Activated naive CD4-positive, alpha-beta T cell treated with Interleukin-2 at 50 U/mL for 16 hours (primary cell): ENCODE data around the gene TYK2.
"Not testable (repeated sequence)": the region's sequence is repeated elsewhere in the genome, so short reads cannot be mapped to it uniquely, and the experiment has no call there.

Experiments
- DNase-seq: peaks from one replicate; pipeline ENCODE4 v3.0.0-alpha.2; 2020

The TYK2 gene

DNA sequence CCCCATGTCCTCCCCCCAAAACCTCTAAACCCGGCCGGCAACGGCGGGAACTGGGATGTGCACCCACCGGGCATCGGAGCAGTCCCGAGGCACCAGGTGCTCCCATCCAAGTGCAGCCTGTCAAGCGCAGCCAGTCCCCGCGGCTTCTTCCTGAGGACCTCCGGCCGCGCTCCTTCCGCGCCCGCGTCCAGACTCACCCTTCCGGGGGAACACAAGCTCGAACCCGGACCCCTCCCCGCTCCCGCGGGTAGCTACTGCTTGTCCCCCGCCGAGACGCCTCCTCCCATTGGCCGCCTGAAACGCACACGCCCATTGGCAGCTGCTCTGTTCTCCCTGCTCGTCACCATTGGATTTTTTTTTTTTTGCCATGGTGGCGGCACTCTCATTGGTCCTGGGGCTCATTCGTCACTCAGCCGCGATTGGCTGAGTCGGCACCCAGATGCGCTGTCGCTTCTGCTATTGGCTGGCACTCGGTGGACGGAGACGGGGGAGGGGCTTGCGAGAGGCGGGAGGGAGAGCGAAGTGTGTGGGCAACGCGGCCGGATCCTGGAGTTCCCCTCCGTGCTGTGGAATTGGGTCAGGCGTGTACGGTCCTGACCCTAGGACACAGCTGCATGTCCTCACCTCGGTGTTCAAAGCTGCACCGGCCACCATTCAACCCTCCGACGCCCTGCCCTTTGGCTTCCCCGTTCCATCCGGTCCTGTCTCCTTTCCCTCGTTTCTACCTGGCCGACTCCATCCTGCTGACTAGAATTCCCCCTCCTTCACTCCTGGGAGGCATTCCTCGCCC lies at the start of gene TYK2:
TYK2 (minus strand) TSS at position 260 of the 790 bp plus-strand sequence. CDS start 2,166 bp downstream, outside the sequence.
- peak; percentile 96 for DNase-seq

DNA sequence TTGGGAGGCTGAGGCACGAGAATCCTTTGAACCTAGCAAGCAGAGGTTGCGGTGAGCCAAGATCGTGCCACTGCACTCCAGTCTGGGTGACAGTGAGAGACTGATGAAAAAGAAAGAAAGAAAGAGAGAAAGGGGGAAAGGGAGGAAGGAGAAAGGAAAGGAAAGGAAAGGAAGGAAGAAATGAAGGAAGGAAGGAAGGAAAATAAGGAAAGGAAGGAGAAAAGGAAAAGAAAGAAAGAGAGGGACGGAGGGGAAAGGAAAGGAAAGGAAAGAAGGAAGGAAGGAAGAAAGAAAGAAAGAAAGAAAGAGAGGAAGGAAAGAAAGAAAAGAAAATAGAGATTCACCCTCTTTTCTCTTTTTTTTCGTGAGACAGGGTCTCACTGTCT lies 48.6 kb upstream of the TYK2 start:
- no peak for DNase-seq

DNA sequence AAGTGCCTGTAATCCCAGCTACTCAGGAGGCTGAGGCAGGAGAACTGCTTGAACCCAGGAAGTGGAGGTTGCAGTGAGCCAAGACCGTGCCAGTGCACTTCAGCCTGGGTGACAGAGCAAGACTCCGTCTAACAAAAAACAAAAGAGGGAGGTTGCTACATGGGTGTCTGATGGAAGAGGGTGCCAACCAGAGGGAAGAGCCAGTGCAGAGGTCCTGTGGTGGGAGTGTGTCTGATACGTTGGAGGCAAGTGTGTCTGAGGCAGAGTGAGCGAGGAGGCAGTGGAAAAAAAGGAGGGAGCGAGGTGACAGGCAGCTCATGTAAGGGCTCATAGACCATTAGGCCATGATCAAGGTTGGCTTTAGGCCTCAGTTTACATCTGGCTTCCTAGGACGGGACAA lies 46.8 kb upstream of the TYK2 start:
- no peak for DNase-seq

DNA sequence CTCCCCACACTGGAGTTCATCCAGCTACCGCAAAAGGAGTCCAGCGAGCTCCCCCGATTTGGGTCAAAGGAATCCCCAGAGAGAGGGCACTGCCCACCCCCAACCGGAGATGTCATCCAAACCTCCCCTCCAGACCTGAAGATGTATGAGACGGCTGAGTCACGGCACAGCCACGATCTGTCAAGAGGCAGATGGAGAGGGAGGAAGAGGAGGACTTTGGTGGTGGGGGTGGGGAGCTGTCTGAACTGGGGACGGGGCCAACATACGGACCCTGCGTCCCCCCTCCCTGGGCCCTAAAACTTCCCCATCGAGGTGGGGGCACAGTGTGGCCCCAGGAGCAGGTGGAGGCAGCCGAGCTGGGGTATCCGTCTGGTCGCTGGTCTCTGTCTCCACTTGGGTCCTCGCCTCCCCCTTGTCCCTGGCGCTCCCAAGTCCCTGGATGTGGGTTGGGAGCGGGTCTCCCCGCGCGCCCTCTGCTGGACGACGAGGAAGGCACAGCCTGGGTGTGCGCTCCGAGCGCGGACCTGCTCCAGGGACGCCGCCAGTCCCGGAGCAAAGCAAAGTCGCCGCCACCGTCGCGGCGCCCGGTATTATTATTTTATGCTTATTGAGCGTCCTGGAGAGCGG lies 43.8 kb upstream of the TYK2 start:
- peak; percentile 67 for DNase-seq

DNA sequence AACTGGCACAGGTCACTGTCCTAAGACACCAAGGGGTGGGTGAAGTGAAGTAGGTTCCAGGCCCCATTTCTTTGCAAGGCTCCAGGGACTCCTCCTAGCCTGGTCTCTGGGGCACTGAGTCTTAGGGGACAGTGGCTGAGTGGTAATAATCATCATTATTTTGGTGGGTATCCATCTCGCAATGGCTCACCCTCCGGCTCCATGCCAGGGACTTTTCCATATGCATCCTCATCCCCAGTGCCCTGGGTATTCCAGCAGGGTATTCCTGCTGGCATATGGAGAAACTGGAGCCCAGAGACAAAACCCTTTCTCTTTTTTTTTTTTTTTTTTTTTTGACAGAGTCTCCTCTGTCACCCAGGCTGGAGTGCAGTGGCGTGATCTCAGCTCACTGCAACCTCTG lies 42.5 kb upstream of the TYK2 start:
- DNase-seq, result no peak

DNA sequence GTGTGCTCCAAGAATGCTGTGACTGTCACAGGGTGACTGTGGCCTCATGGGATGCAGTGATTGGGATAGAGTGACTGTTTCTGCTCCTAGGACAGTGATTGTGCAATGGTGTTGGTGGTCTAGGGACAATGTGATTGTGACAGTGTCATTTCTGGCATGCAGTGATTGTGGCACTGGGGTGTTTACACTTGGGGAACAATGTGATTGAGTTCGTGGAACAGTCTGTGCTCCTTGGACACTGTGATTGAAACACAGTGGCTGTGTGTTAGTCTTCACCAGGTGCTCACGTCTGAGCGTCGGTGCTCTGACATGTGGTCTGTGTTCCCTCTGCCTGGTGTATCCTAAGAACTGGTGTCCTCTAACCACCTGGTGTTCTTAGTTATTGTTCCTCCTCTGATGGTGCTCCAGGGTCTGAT lies 41.7 kb upstream of the TYK2 start:
- DNase-seq, result no peak

DNA sequence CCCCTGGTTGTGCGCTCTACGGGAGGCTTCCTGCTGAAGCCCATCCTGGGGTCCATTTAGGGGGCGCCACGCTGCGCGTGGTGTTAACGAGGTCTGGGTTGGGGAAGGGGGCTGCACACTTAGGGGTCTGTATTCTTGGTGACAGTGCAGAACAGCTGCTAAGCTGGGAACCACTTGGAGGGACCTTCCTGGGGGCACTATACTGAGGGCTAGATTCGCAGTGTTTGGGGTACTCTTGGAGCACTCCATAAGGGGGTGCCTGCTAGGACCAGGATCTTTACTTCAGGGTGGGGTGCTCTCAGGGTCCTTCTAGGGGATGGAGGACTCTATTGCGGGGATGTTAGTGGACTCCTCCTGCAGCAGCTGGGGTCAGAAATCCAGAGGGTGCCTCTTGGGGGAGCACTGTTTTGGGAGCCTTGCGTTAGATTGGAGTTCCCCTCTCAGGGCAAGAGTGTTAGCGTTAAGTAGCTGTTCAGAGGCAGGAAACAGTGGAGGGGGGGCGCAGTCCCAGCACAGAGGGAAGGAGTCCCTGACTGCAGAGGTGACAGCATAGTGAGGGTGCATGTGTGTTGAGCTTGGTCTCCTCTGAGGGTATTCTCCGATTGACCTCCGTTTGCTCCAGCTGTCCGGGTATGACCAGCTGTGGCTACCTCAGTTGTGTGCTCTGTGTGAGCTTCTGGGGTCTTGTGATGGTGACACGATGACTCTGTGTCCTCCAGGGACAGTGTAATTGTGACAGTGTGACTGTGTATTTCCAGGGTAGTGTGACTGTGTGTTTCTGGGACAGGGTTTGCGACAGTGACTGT lies 41.1 kb upstream of the TYK2 start:
- no peak for DNase-seq

DNA sequence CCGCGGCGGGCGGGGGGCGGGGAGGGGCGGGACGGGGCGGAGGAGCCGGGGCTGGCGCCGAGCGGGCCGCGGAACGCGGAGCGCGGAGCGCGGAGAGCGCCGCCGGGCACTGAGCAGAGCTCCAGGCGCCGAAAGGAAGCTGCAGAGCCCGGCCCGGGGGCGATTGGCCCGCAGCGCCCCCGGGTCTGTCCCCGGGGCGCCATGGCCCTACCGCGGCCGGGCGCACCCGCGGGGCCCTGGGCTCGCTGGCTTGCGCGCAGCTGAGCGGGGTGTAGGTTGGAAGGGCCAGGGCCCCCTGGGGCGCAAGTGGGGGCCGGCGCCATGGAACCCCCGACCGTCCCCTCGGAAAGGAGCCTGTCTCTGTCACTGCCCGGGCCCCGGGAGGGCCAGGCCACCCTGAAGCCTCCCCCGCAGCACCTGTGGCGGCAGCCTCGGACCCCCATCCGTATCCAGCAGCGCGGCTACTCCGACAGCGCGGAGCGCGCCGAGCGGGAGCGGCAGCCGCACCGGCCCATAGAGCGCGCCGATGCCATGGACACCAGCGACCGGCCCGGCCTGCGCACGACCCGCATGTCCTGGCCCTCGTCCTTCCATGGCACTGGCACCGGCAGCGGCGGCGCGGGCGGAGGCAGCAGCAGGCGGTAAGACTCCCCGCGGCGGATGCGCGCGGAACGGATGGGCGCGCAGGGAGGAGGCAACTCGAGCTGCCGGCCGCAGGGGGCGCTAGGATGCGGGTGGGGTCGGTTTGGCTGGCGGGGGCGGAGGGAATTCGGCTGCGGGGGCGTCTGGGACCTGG lies 40.3 kb upstream of the TYK2 start, which contains the start of gene PDE4A:
PDE4A (plus strand) TSS at position 95 of the 796 bp plus-strand sequence; CDS start at position 322, 227 bp downstream.
- peak; percentile 62 for DNase-seq

DNA sequence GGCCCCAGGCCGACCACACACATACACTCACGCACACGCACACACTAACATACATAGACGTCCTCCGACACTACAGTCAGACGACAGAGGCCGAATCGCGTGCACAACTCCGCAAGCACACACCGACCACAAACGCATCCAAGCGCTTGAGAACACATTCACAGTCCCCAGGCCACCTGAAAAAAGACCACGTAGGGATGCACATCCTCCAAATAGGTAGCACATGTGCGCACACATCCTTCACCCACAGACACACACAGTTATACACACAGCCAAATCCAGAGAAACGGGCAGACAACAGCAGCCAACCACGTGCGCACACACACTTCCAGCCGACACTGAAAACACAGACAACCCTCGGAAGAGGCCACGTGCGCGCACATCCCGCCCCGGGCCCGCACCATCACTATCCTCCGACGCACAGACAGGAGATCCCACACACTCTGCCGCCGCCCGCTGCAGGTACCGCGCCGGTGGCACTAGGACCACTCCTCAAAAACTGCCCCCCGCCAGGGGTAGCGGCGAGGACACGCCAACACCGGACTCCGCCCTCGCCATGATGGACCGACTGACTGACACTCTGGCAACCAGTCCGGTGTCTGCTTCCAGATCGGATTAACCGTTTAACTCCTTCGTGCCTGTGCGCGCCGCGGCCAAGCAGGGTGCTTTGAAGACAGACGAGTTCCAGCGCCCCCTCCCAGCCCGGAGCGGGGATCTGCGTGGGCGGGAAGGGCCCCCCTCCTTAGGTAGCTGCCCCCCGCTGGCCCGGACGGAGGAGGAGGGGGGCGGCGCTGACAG lies 39.5 kb upstream of the TYK2 start:
- peak; percentile 47 for DNase-seq

DNA sequence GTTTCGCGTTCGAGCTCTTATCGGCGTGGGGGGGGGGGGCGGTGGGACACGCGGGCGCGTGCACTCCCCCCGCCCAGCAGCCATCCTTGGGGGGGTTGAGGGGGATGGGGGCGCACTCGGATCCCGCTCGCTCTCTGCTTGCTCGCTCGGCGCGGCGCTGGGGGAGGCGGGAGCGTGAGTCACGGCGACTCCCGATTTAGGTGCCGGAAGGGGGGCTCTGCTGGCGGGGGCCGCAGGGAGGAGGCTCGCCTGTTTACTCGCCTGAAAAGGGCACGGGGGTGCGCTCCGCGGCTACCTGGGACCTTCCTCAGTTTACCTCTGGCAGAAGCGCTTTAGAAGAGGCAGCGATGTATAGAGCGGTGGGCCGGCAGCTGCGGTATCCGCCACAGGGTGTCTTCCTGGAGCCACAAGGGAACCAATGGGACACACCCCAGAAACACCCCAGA lies 38.9 kb upstream of the TYK2 start:
- DNase-seq, result no peak

DNA sequence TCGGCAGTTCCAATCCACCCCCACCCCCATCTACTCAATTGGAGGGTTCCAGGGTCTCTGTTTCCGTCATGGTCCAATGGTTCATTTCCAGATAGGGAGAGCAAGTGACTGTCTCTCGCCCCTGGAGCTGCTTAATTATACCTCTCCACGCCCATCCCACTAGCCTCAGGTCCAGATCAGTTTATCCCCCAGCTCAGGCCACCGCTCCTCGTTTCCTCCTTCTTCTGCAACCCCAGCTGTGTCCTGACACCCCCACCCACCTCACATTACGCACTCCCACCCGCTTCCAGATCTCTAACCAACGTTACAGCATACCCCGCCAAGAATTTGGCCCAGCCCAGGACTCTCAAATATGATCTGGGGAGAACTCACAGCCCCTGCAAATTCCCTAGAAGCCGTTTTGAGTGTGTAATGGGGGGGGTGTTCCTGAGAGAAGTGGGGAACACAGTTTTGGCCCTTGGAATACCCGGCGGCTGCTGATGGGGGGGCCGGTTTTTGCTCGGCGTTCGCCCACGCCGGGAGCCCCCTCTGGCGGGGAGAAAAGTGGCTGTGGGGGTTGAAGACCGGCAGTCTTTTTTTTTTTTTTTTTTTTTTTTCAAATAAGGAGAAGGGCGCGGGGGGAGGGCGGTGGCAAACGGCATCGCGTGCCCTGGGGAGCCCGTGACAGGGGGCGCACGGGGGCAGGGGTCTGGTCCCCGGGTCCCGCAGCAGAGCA lies 38.3 kb upstream of the TYK2 start:
- DNase-seq, result no peak

DNA sequence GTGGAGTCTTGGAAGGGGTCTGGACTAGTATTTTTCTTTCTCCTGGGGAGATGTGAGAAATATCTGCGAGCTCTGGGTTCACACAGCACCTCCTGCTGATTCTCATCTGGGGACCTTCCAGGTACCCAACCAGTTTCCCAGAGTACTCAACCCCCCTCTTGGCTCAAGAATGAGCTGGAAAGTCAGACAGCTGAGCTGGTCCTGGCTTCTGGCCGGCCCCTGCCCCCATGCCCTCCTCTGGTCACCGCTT lies 37.8 kb upstream of the TYK2 start:
- DNase-seq, result no peak

DNA sequence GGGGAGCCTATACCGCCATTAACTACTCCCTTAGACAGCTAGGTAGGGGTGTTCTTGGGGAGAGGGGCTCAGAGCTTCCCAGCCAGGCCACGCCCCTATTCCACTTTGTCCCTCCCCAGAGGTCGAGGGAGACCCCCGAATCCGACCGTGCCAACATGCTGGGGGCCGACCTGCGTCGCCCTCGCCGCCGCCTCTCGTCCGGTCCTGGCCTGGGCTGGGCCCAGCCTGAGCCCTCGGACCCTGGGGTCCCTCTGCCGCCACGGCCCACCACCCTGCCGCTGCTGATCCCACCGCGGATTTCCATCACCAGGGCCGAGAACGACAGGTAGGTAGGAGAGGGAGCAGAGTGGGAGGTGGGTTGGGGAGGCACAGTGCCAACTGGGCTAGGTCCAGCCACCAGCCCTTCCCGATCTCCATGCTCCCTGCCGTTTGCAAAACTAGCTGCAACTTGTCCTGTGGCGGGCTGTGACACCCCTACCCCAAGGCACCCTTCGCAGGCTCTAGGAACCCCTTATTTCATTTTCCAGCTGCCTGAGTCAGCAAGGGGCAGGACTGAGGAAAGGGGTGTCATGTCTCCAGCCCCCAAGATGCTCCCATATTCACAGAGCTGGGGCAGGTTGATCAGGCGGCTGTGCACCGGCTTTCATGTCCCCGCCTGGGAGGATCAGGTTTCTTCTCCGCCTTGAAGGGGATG lies 37.3 kb upstream of the TYK2 start:
- DNase-seq, result no peak

DNA sequence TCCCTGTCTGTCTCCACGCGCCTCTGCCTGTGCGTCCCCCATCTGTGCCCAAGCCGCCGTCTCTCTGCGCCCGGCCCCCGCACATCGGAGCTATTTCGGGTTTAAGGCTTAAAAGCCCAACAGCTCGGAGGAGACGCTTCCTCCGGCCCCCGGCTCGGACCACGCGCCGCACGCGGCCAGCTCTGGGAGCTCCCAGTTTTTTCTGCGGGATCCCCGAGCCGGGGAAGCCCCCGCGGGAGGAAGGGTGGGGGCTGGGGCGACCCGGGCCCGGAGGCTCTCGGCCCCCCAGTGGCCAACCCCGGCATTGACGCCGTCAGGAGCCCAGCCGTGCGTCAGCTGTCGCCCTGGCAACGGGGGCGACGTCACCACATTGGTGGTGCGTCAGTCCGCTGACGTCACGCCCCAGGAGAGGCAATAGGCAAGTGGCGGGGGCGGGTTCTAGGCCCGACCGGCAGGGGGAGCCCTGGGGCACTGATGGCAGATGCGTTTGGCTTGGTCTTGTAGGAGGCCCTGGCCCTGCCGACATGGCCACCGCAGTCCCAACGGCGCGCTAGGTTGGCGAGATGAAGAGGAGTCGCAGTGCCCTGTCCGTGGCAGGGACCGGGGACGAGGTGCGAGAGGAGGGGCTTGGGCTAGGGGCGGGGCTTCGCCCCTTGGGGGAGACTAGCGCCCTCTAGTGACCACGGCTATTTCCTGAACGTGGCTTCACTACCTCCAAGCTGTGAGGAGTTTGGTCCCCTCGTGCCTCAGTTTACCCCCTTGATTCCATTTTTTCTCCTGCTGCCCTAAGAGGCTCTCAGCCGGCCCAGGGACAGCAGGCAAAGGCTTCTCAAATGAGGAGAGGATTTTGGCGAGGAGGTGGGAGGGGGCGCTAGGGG lies 36.2 kb upstream of the TYK2 start:
- DNase-seq, result peak; percentile 94

DNA sequence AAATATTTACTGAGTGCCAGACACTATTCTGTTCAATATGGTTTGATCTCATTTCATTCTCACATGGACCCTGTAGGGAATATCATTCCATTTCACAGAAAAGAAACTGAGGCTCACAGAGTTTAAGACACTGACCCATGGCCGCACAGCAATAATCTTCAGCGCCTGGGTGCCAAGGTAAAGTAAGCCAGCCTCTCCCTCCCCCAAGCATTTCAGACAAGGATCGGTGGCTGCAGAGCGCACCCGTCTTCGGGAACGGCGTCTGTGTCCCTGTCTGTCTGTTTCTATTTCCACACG lies 35.7 kb upstream of the TYK2 start:
- DNase-seq, result no peak

DNA sequence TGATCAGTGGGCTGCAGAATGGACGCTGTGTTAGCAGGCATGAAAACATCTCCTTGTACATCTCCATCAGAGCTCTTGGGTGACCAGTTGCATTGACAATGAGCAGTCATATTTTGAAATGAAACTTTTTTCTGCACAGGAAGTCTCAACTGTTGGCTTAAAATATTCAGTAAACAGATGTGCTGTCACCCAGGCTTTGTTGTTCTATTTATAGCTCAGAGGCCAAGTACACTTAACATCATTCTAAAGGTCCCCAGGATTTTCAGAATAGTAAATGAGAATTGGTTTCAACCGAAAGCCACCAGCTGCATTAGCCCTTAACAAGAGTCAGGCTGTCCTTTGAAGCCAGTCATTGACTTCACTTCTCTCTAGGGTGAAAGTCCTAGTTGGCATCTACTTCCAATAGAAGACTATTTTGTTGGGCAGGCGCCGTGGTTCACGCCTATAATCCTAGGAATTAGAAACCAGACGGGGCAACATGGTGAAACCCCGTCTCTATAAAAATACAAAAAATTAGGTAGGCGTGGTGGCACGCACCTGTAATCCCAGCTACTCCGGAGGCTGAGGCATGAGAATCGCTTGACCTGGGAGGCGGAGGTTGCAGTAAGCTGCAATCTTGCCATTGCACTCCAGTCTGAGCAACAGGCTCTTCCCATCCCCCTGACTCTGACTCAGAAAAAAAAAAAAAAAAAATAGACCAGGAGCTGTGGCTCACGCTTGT lies 32.0 kb upstream of the TYK2 start:
- no peak for DNase-seq

DNA sequence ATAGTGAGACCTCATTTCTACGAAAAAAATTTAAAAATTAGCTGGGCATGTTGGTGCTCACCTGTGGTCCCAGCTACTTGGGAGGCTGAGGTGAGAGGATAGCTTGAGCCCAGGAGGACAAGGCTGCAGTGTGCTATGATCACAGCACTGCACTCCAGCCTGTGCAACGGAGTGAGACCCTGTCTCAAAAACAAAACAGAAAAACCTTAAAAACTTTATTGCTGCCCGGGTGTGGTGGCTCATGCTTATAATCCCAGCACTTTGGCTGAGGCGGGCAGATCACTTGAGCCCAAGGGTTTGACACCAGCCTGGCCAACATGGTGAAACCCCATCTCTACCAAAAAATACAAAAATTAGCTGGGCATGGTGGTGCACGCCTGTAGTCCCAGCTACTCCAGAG lies 30.9 kb upstream of the TYK2 start:
- DNase-seq, result not testable (repeated sequence)

DNA sequence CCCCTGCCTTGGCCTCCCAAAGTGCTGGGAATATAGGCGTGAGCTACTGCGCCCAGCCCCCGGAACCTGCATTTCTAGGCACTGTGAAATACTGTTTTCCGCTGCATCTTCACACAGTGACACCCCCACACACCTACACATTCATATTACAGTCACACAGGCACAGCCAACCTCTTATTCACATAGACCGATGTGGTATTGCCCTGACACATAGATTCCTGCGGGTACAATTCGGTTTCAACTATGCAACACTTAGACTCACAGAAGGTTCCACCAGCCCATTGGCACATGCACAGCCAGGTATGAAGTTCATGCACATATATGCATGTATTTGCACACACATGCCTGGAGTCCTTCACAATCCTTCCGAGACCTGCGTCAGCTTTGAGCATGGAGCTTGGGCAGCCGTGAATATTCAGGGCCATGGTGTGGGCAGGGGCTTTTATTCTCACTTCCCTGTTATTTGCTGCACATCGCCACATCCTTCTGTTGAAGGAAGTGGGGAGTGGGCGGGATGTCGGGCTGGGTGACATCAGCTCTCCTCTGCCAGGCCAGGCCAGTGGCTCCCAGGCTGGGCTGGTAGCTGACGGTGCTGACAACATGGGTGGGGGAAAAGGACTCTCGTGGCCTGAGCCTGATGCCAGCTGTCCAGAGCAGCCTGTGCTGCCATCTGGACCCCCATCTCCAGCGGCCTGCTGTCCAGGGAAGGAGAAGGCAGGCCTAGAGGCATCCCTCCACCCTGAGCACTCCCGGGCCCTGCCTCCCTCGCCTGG lies 28.3 kb upstream of the TYK2 start:
- DNase-seq, result peak; percentile 70

DNA sequence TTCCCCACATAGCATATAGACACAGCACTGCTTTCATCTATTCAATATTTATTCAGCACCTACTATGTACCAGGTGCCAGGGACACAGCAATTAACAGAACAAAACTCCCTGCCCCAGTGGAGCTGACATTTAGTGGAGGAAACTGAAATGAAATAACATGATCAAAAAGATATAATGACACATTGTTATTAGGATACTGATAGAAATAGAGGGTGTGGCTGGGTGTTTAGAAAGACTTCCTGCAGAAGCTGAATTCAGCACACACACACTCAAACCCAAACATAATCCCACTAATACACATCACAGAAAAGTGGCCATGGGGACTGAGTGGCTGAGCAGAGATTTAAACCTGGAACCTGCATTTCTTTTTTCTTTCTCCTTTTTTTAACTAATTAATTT lies 26.7 kb upstream of the TYK2 start:
- DNase-seq, result no peak
